Frontal cortex (tissue), 4 donors: Measurements from ENCODE around the gene TBC1D22A. TPM values are rescaled to one million over a fixed set of nuclear protein-coding genes. Genes with fewer than 3 reads are reported as not detected.

Source experiments
- DNase-seq, 2 donors: peaks; one replicate each; pipeline ENCODE4 v3.0.0; 2012; ENCODE audit warnings: low spot score in 2 of 2
- FAIRE-seq: peaks from 2 replicates; lab custom pipeline; 2012; peaks lifted over from hg19 to GRCh38; lab: Jason Lieb, UNC
- total RNA-seq: library from RNA; depleted of rRNA; stranded (reverse); fragments of >200 nt; gene quantifications from one replicate; pipeline ENCODE4 v1.2.3, GENCODE V29; 2014
- donor health status: control.
- donor health status: control.
- donor health status: control.

Gene TBC1D22A
- total RNA-seq, 1 donor from 2014 or later = 5.3 TPM

- no peak for FAIRE-seq
- DNase-seq = no peak
Measured at GRCh38 chr22:47199979-47200272, 437.5 kb downstream of the TBC1D22A start.

GRCh38 chr22:47200273-47201051, 438.0 kb downstream of the TBC1D22A start:
- DNase-seq = no peak
- no peak for FAIRE-seq

GRCh38 chr22:47201186-47201995, 438.9 kb downstream of the TBC1D22A start:
- FAIRE-seq (no peak), DNase-seq (no peak)

- FAIRE-seq (no peak), DNase-seq (no peak)
Measured at GRCh38 chr22:47201996-47202818, 439.8 kb downstream of the TBC1D22A start.

GRCh38 chr22:47202819-47203553, 440.5 kb downstream of the TBC1D22A start:
- no peak for FAIRE-seq
- no peak for DNase-seq

GRCh38 chr22:47203554-47203991, 441.1 kb downstream of the TBC1D22A start:
- FAIRE-seq (no peak), DNase-seq (no peak)

GRCh38 chr22:47204002-47204979, 441.8 kb downstream of the TBC1D22A start:
- FAIRE-seq (no peak), DNase-seq (no peak)

- DNase-seq (no peak), FAIRE-seq (no peak)
Measured at GRCh38 chr22:47205081-47205491, 442.6 kb downstream of the TBC1D22A start.

GRCh38 chr22:47205554-47205953, 443.1 kb downstream of the TBC1D22A start:
- FAIRE-seq = no peak

GRCh38 chr22:47206164-47206563, 443.7 kb downstream of the TBC1D22A start:
- FAIRE-seq = no peak

More at GRCh38 chr22:47205554-47205953, 443.1 kb downstream of the TBC1D22A start:
- DNase-seq = no peak

GRCh38 chr22:47206666-47207218, 444.3 kb downstream of the TBC1D22A start:
- DNase-seq (no peak), FAIRE-seq (no peak)

More at GRCh38 chr22:47206164-47206563, 443.7 kb downstream of the TBC1D22A start:
- DNase-seq = no peak

- DNase-seq (no peak), FAIRE-seq (no peak)
Measured at GRCh38 chr22:47207387-47207786, 444.9 kb downstream of the TBC1D22A start.

- DNase-seq (no peak), FAIRE-seq (no peak)
Measured at GRCh38 chr22:47207846-47208554, 445.6 kb downstream of the TBC1D22A start.

GRCh38 chr22:47208630-47209029, 446.2 kb downstream of the TBC1D22A start:
- FAIRE-seq = no peak

GRCh38 chr22:47209040-47209514, 446.6 kb downstream of the TBC1D22A start:
- DNase-seq (no peak), FAIRE-seq (no peak)

More at GRCh38 chr22:47208630-47209029, 446.2 kb downstream of the TBC1D22A start:
- DNase-seq = no peak

GRCh38 chr22:47209547-47210023, 447.1 kb downstream of the TBC1D22A start:
- DNase-seq (no peak), FAIRE-seq (no peak)

GRCh38 chr22:47210112-47210657, 447.7 kb downstream of the TBC1D22A start:
- no peak for FAIRE-seq

More at GRCh38 chr22:47210112-47210657, 447.7 kb downstream of the TBC1D22A start:
- no peak for DNase-seq
